Measurements from ENCODE around the gene KLF18.

KLF18 gene

GRCh38 chr1:44161546-44161945 is 20.1 kb upstream of the KLF18 start:
- Histone ChIP-seq H3K18ac (ENCODE audit: low read depth in 1 of 2, low read length in 2 of 2) (no peak overlapping the region), H2BK12ac (ENCODE audit: low read length in 2 of 2) (no peak overlapping the region), H3K27me3 (ENCODE audit: control insufficient read depth in 1 of 2, insufficient read depth in 1 of 2, low read length in 2 of 2) (no peaks in the 10 kb centered on the region), H3K27ac (ENCODE audit: low read length, poor library complexity, severe bottlenecking) (no peak overlapping the region), H3K23ac (ENCODE audit: low read length in 2 of 2) (no peak overlapping the region), H3K4me1 (ENCODE audit: control insufficient read depth, insufficient read depth, low read depth, low read length) (no peaks in the 10 kb centered on the region), H2AFZ (ENCODE audit: low read depth, low read length) (no peak overlapping the region), H3K4me2 (ENCODE audit: low read length, poor library complexity, severe bottlenecking) (no peak overlapping the region), H2AK5ac (ENCODE audit: low read length, severe bottlenecking) (no peak overlapping the region), H2BK120ac (ENCODE audit: low read depth, low read length) (no peak overlapping the region), H4K91ac (ENCODE audit: low read length) (no peak overlapping the region), H4K8ac (ENCODE audit: low read length) (no peak overlapping the region), H3K4ac (ENCODE audit: low read depth in 1 of 2, low read length in 2 of 2) (no peak overlapping the region), H3K14ac (ENCODE audit: low read length in 2 of 2) (no peak overlapping the region), H3K9ac (ENCODE audit: low read length) (no peak overlapping the region), H2BK15ac (ENCODE audit: low read depth, poor library complexity, severe bottlenecking) (no peak overlapping the region), H3K9me3 (ENCODE audit: control insufficient read depth, low read length) (peaks cover 3% of the 10 kb centered on the region), H3K79me1 (replicated peaks; ENCODE audit: low read length, poor library complexity, severe bottlenecking) (no peaks in the 10 kb centered on the region), H2BK5ac (ENCODE audit: low read depth, low read length, poor library complexity, severe bottlenecking) (no peak overlapping the region), H3K4me3 (ENCODE audit: insufficient read depth in 1 of 2, low read depth in 1 of 2, low read length in 2 of 2) (no peak overlapping the region), H3K36me3 (ENCODE audit: control insufficient read depth in 1 of 2, insufficient read depth in 2 of 2, low read depth in 1 of 2, low read length in 2 of 2) (no peaks in the 10 kb centered on the region)
- DNase-seq: no peak

DNA sequence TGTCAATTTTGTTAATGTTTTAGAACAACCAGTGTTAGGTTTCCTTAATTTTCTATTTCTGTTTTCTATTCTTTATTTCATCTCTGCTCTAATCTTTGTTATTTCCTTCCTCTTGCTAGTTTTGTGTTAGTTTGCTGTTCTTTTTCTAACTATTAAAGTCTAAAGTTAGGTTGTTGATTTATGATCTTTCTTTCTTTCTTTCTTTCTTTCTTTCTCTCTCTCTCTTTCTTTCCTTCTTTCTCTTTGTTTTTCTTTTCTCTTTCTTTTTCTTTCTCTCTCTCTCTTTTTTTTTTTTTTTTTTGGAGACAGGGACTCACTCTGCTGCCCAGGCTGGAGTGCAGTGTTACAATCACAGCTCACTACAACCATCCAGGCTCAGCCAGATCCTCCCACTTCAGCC is 17.4 kb upstream of the KLF18 start:
- H3K79me1 ChIP-seq (replicated peaks; ENCODE audit: low read length, poor library complexity, severe bottlenecking): no peaks in the 10 kb centered on the region
- H3K4me3 ChIP-seq (ENCODE audit: insufficient read depth in 1 of 2, low read depth in 1 of 2, low read length in 2 of 2): no peak overlapping the region
- H3K27ac ChIP-seq (ENCODE audit: low read length, poor library complexity, severe bottlenecking): no peak overlapping the region

DNA sequence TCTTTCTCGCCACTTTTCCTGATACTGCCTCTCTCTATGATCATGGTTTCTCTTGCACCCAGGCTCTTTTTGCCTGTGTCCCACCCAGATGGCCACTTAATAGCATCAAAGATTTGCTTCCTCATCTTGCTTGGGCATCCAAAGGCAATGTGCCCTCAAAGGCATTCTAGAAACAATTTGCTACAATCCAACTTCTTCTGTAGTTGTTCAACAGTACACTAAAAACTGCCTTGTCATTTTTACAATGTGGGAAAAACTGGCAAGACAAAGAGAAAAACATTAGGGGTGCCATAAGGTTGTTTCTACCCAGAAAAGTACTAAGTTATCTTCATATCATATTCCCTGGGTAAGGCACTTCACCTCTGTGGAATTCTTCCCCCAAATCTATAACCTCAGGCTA is 16.5 kb upstream of the KLF18 start:
- no peak overlapping the region for H4K8ac ChIP-seq (ENCODE audit: low read length)
- H3K9me3 ChIP-seq (ENCODE audit: control insufficient read depth, low read length): peaks cover 3% of the 10 kb centered on the region
- no peak overlapping the region for H3K4ac ChIP-seq (ENCODE audit: low read depth in 1 of 2, low read length in 2 of 2)
- no peak overlapping the region for H3K4me3 ChIP-seq (ENCODE audit: insufficient read depth in 1 of 2, low read depth in 1 of 2, low read length in 2 of 2)
- H2BK120ac ChIP-seq (ENCODE audit: low read depth, low read length): no peak overlapping the region
- H3K4me1 ChIP-seq (ENCODE audit: control insufficient read depth, insufficient read depth, low read depth, low read length): no peaks in the 10 kb centered on the region
- H2BK5ac ChIP-seq (ENCODE audit: low read depth, low read length, poor library complexity, severe bottlenecking): no peak overlapping the region
- no peak for DNase-seq
- no peak overlapping the region for H3K14ac ChIP-seq (ENCODE audit: low read length in 2 of 2)
- no peak overlapping the region for H2AK5ac ChIP-seq (ENCODE audit: low read length, severe bottlenecking)
- no peak overlapping the region for H3K9ac ChIP-seq (ENCODE audit: low read length)
- WGBS: 88% methylated on average over 1 of the region's 1 CpG
- no peak overlapping the region for H2BK15ac ChIP-seq (ENCODE audit: low read depth, poor library complexity, severe bottlenecking)
- no peak overlapping the region for H2AFZ ChIP-seq (ENCODE audit: low read depth, low read length)
- H3K79me1 ChIP-seq (replicated peaks; ENCODE audit: low read length, poor library complexity, severe bottlenecking): no peaks in the 10 kb centered on the region
- H3K36me3 ChIP-seq (ENCODE audit: control insufficient read depth in 1 of 2, insufficient read depth in 2 of 2, low read depth in 1 of 2, low read length in 2 of 2): no peaks in the 10 kb centered on the region
- H3K23ac ChIP-seq (ENCODE audit: low read length in 2 of 2): no peak overlapping the region
- no peak overlapping the region for H2BK12ac ChIP-seq (ENCODE audit: low read length in 2 of 2)
- no peak overlapping the region for H3K27ac ChIP-seq (ENCODE audit: low read length, poor library complexity, severe bottlenecking)
- no peak overlapping the region for H3K18ac ChIP-seq (ENCODE audit: low read depth in 1 of 2, low read length in 2 of 2)
- no peak overlapping the region for H3K4me2 ChIP-seq (ENCODE audit: low read length, poor library complexity, severe bottlenecking)
- H3K27me3 ChIP-seq (ENCODE audit: control insufficient read depth in 1 of 2, insufficient read depth in 1 of 2, low read length in 2 of 2): no peaks in the 10 kb centered on the region
- H4K91ac ChIP-seq (ENCODE audit: low read length): no peak overlapping the region

More for the DNA sequence above, 17.4 kb upstream of the KLF18 start:
- Histone ChIP-seq H4K8ac (ENCODE audit: low read length) (no peak overlapping the region), H2BK15ac (ENCODE audit: low read depth, poor library complexity, severe bottlenecking) (no peak overlapping the region), H2AK5ac (ENCODE audit: low read length, severe bottlenecking) (no peak overlapping the region), H2AFZ (ENCODE audit: low read depth, low read length) (no peak overlapping the region), H3K18ac (ENCODE audit: low read depth in 1 of 2, low read length in 2 of 2) (no peak overlapping the region), H2BK5ac (ENCODE audit: low read depth, low read length, poor library complexity, severe bottlenecking) (no peak overlapping the region), H3K27me3 (ENCODE audit: control insufficient read depth in 1 of 2, insufficient read depth in 1 of 2, low read length in 2 of 2) (no peaks in the 10 kb centered on the region), H2BK12ac (ENCODE audit: low read length in 2 of 2) (no peak overlapping the region), H3K4me1 (ENCODE audit: control insufficient read depth, insufficient read depth, low read depth, low read length) (no peaks in the 10 kb centered on the region), H3K14ac (ENCODE audit: low read length in 2 of 2) (no peak overlapping the region), H4K91ac (ENCODE audit: low read length) (no peak overlapping the region), H3K4ac (ENCODE audit: low read depth in 1 of 2, low read length in 2 of 2) (no peak overlapping the region), H3K4me2 (ENCODE audit: low read length, poor library complexity, severe bottlenecking) (no peak overlapping the region), H3K23ac (ENCODE audit: low read length in 2 of 2) (no peak overlapping the region), H3K9me3 (ENCODE audit: control insufficient read depth, low read length) (peaks cover 3% of the 10 kb centered on the region), H3K36me3 (ENCODE audit: control insufficient read depth in 1 of 2, insufficient read depth in 2 of 2, low read depth in 1 of 2, low read length in 2 of 2) (no peaks in the 10 kb centered on the region), H2BK120ac (ENCODE audit: low read depth, low read length) (no peak overlapping the region), H3K9ac (ENCODE audit: low read length) (no peak overlapping the region)
- no peak for DNase-seq

- no peak overlapping the region for H4K91ac ChIP-seq (ENCODE audit: low read length)
- H3K23ac ChIP-seq (ENCODE audit: low read length in 2 of 2): no peak overlapping the region
- no peaks in the 10 kb centered on the region for H3K79me1 ChIP-seq (replicated peaks; ENCODE audit: low read length, poor library complexity, severe bottlenecking)
These were observed 12.6 kb upstream of the KLF18 start for GRCh38 chr1:44154049-44154448.

More at GRCh38 chr1:44154049-44154448, 12.6 kb upstream of the KLF18 start:
- Histone ChIP-seq H2BK5ac (ENCODE audit: low read depth, low read length, poor library complexity, severe bottlenecking) (no peak overlapping the region), H4K8ac (ENCODE audit: low read length) (no peak overlapping the region), H3K27ac (ENCODE audit: low read length, poor library complexity, severe bottlenecking) (no peak overlapping the region), H2BK120ac (ENCODE audit: low read depth, low read length) (no peak overlapping the region), H3K9ac (ENCODE audit: low read length) (no peak overlapping the region), H3K14ac (ENCODE audit: low read length in 2 of 2) (no peak overlapping the region), H2AK5ac (ENCODE audit: low read length, severe bottlenecking) (no peak overlapping the region), H2AFZ (ENCODE audit: low read depth, low read length) (no peak overlapping the region), H3K27me3 (ENCODE audit: control insufficient read depth in 1 of 2, insufficient read depth in 1 of 2, low read length in 2 of 2) (peaks cover 13 to 22% of the 10 kb centered on the region in 2 experiments), H3K4me1 (ENCODE audit: control insufficient read depth, insufficient read depth, low read depth, low read length) (no peaks in the 10 kb centered on the region), H2BK15ac (ENCODE audit: low read depth, poor library complexity, severe bottlenecking) (no peak overlapping the region), H3K4ac (ENCODE audit: low read depth in 1 of 2, low read length in 2 of 2) (no peak overlapping the region), H3K18ac (ENCODE audit: low read depth in 1 of 2, low read length in 2 of 2) (no peak overlapping the region), H3K4me3 (ENCODE audit: insufficient read depth in 1 of 2, low read depth in 1 of 2, low read length in 2 of 2) (no peak overlapping the region), H2BK12ac (ENCODE audit: low read length in 2 of 2) (no peak overlapping the region), H3K4me2 (ENCODE audit: low read length, poor library complexity, severe bottlenecking) (no peak overlapping the region), H3K36me3 (ENCODE audit: control insufficient read depth in 1 of 2, insufficient read depth in 2 of 2, low read depth in 1 of 2, low read length in 2 of 2) (no peaks in the 10 kb centered on the region), H3K9me3 (ENCODE audit: control insufficient read depth, low read length) (no peaks in the 10 kb centered on the region)
- 62% methylated on average over 2 of the region's 3 CpGs for WGBS
- DNase-seq: no peak
